M059J (cell line): ENCODE data around the gene KCTD20. TPM values are rescaled to one million over a fixed set of nuclear protein-coding genes. Genes with fewer than 3 reads are reported as not detected.
"Not testable (repeated sequence)": the region's sequence is repeated elsewhere in the genome, so short reads cannot be mapped to it uniquely, and the experiment has no call there.

Experiments
- DNase-seq: peaks from one replicate; pipeline ENCODE4 v3.0.0-alpha.2; 2012; ENCODE audit warnings: low read depth
- total RNA-seq: library from RNA; depleted of rRNA; stranded (reverse); fragments of >200 nt; shearing (Covaris generic); gene quantifications from 2 replicates; pipeline ENCODE4 v1.2.3, GENCODE V29; 2014

KCTD20 gene
- total RNA-seq, 1 experiment from 2014 or later, result 82.9 TPM

DNA sequence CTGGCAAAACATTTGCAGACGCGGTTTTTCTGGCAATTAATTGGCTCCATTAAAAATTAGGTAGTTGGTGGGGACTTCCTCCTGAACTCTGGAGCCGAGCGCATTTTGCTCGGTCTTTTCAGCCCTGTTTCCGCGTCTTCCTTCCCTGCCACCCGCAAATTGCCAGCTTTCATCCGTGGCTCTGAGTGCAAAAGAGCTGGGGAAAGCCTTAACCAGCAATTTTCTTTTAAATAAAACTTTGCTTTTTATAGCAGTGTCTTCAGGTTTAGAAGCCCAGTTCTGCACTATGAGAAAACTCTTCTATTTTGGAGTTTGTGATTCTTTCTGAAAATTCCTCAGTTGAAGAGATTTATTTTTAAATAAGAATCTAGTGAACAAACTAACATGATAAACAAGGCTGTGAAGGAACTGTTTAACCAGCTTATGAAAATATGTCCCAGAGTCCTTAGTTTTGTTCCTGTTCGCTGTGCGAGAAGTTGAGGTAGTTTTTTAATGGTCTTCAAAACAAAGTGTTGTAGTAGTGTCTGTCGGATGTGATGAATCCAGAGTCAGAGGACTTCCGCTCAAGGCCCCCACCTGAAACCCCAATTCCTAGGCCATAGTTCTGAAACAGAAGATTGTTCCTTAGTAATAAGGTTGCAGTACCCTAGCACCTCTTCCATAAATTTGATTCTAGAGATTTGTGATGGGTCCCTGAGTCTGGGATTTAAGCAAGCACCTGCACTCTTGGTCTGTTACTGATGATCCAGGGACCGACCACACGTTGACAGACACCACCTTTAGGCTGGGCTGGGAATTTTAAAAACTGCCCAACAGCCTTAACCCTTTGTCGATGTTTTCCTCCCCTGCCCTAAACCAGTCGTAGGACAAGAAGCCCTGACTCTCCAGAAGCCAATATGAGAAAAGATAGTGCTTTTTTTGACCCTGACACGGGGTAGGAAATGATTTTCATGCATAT, 950 bp downstream of the KCTD20 start:
- DNase-seq, result peak; percentile 38

DNA sequence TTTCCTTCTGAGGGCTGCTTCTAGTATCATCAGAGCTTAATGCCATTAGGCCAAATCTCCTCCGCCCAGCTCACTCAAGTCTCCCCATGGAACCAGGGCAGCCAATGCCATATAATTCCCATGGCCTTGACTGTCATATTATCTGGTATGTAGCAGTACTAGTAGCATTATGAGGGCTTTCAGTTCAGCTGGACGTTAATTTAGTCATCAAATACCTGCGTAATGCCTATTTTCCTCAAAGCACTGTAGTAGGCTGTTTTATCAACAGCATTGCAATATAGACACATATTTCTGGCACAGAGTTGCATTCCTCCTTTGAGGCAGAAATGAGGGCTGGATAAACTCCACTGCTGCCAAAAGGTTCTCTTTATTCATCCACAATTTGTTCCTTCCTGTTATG, 1.7 kb downstream of the KCTD20 start:
- no peak for DNase-seq

DNA sequence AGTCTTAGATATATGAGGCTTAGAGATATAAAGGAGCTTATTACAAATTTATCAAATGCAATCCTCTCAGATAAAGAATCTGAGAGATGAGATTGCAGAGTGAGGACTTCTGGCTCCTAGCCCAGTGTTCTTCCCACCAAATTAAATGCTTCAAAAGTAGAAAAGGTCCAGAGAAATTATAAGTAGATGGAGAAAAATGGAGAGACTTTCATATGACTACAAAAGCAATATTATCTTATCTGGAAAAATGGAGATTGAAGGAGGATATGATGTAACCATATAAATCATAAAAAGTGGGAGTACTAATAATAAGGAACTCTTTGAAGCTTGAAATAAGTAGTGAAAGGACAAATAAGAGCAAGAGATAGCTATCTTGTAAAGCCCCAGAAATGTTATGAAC, 2.8 kb downstream of the KCTD20 start:
- DNase-seq, result no peak

DNA sequence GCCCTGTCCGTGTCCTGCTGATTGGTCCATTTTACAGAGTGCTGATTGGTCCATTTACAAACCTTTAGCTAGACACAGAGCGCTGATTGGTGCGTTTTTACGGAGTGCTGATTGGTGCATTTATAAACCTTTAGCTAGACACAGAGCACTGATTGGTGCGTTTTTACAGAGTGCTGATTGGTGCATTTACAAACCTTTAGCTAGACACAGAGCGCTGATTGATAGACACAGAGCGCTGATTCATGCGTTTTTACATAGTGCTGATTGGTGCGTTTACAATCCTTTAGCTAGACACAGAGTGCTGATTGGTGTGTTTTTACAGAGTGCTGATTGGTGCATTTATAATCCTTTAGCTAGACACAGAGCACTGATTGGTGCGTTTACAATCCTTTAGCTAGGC, 6.4 kb downstream of the KCTD20 start:
- DNase-seq, result not testable (repeated sequence)

DNA sequence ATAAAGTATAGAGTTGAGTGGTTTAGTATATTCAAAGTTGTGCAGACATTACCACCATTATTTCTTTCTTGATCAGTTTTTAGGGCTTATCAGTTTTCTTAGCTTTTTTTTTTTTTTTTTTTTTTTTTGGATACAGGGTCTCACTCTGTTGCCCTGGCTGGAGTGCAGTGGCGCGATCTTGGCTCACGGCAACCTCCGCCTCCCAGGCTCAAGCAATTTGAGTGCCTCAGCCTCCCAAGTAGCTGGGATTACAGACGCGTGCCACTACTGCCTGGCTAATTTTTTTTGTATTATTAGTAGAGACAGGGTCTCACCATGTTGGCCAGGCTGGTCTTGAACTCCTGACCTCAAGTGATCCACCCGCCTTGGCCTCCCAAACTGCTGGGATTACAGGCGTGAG, 10.1 kb downstream of the KCTD20 start:
- DNase-seq, result not testable (repeated sequence)

DNA sequence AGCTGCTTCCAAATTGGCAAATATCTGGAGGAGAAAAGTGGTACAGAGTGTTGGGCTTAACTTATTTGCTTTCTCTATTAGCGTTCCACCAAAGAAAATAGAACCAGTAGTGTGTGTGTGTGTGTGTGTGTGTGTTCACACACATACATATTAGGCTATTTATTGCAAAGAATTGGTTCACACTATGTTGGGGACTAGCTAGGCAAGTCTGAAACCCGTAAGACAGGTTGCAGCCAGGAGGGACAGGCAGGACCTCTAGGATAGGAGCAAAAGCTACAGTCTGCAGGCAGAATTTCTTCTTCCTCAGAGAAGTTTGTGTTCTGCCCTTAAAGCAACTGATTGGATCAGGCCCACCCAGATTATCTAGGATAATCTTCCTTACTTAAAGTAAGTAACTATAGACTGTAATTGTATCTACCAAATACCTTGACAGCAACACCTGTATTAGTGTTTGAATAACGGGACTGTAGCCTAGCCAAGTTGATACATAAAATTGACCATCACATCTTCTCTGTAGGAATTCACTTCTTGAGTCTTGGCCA, 12.8 kb downstream of the KCTD20 start:
- no peak for DNase-seq

DNA sequence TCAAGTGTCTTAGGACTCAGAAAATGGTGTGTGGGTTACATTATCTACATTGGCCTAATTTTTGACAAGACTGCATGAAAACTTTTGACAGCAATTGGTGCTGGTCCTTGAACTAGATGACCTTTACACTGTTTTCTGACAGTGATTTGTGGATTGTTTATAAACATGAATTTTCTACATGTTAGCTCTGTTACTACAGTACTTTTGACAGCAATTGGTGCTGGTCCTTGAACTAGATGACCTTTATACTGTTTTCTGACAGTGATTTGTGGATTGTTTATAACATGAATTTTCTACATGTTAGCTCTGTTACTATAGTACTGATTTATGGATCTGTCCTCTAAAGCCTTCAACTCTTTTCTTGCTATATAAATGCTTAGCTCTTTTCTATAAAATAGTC, 16.7 kb downstream of the KCTD20 start:
- peak; percentile 48 for DNase-seq

DNA sequence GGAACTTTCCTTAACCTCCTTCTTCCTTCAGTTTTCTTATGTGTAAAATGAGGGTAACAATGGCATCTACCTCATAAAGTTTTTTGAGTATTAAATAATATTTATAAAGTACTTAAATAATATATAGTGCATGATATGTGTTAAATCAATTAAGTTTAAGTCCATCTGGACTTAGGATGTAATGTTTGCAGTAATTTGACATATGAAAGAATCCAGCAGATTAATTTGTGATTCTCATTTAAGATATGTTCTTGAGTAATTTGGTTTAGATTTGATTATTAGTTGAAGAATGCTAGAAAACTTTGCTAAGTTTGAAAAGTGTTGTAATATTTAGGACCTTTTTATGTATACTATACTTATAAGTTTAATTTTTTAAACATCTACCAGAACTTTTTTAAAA, 18.1 kb downstream of the KCTD20 start:
- DNase-seq, result no peak

DNA sequence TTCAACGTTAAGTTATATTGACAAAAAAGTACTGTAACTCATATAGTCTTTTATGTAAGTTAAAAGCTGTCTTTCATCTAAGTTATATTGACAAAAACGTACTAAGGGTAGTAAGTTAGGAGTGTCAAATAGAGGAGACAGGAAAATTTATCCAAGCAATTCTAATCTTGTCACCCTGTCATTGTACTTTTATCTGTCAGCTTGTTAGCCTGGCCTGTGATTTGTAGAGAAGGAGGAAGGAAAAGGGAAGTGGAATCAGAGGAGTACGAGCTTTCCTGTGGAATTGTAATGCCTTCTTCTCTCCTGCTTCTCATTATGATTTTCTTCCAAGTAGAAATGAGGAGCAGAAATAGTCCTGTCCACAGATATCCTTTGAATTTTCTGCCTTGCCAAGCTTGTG, 18.8 kb downstream of the KCTD20 start:
- no peak for DNase-seq

DNA sequence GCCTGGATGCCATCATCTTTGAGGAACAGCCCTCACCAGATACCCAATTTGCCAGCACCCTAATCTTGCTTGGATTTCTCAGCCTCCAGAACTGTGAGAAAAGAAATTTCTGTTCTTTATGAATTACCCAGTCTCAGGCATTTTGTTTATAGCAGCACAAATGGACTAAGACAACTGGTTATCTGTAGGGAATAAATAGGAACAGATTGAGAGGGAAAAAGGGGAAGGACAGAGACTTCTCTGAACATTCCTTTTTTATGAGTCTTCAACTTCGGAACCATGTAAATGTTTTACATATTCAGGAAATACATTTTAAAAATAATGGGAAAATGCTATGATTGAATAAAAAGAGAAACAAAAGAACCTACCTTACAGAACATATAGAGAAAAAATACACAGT, 20.9 kb downstream of the KCTD20 start:
- DNase-seq, result no peak

DNA sequence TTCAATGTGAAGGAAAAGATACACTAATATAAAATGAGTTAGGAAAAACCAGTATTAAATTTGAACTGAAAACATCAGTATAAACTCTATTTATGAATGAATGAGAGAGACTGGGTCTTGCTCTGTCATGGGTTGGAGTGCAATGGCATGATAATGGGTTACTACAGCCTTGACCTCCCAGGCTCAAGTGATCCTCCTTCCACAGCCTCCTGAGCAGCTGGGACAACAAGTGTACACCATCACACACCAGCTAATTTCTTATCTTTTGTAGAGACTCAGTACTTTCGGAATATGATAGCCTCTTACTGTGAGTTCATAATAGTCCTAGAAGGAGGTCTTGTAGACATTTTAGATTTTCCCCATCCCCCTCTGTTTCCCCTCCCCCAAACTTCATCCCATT, 21.4 kb downstream of the KCTD20 start:
- DNase-seq, result no peak

DNA sequence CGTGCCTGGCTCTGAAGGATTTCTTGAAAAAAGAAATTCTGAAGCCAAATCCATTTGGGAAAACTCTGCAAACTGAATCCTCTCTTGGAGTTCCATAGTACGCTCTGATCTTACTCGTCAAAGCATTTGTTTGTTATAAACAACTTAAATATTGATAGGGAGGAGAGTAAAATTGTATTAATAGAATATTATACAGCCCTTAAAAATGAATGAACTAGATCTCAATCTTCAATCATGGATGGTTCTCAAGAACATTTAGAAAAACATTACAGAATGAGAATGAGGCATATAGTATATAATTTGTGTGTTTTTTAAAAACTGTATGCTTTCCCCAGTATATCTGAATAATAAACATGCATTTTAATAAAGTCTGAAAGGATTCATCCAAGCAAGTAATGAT, 24.8 kb downstream of the KCTD20 start:
- DNase-seq, result no peak

DNA sequence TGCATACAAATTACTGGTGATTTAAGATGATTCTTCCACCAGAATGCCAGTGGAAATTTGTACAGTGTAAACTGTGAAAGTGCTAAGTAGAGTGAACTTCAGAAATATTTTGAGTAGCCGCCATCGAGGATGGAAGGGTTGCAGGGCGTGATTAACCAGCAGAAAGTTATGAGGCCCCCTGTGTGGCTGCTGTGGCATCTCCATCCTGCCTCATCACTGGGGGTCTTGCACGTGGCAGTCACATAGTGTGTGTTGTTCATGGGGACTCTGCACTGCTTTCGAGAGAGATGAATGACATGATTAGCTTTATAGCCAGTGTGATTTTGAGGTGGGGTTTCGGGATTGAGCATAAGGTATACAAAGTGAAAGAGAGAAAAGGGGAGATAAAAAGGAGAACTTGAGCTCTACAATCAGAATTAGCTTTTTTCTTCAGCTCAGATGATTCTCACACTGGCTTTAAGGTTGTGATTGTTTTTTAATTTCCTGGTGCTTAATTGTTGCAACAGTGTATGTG, 26.4 kb downstream of the KCTD20 start:
- DNase-seq, result no peak

DNA sequence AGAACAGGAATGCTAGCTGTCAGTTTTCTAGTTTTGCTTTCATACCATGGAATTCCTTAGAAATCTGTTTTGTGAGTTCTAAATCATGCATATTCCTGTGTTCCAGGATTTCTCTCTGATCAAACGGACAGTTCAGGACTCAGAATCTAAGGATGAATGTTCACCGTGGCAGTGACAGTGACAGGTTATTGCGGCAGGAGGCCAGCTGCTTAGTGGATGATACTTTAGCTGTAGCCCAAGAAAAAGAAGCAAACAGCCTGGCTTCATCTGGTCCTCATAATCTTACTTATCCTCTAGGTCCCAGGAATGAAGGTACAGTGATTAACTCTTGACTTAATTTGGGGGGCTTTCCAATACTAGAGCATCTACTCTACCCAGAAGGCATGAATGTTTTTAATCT, 27.1 kb downstream of the KCTD20 start:
- no peak for DNase-seq

DNA sequence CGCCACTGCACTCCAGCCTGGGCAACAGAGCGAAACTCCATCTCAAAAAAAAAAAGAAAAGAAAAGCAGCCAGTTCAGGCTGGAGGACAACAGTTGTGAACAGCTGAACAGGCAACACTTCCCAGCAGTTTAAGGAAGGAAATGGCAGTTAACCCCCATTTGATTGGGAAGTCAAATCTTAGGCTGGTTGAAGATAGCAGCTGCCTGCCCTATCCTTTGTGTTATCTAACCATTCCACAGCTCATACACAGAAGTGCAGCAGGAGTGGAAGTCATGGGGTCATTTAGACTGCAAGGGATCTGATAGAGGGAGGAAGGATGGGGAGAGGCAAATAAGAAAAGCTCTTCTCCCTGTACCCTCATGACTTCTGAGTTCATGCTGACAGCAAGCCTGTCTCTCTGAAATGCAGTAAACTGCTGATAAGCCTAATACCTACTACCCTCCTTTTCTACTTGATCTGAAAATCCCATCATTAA, 35.3 kb downstream of the KCTD20 start:
- DNase-seq, result no peak

DNA sequence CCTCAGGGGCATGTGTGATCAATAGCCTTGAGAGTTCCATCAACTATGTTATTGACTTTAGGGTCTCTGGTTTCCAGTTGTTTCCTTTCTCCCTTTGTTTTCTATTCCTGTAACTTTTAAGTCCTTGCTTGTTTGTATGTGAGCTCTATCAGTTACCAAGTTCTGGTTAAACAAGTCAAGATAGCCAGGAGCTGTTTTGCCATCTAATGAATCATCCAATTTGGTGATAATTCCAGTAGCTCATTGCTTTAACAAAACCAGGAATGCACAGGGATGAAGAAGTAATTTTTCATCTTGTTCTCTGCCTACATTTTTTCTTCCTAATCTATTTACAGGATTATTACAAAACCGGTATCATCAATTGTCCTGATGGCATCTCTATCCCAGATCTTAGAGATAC, 36.5 kb downstream of the KCTD20 start:
- DNase-seq, result no peak

DNA sequence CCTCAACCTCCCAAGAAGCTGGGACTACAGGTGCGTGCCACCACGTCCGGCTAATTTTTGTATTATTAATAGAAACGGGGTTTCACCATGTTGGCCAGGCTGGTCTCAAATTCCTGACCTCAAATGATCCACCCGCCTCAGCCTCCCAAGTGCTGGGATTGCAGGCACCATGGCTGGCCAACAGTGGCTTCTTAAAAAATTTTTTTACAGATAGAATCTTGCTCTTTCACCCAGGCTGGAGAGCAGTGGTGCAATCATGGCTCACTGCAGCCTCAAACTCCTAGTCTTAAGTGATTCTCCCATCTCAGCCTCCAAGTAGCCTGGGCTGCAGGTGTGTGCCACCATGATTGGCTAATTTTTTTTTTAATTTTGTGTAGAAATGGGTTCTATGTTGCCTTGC, 40.5 kb downstream of the KCTD20 start:
- not testable (repeated sequence) for DNase-seq

DNA sequence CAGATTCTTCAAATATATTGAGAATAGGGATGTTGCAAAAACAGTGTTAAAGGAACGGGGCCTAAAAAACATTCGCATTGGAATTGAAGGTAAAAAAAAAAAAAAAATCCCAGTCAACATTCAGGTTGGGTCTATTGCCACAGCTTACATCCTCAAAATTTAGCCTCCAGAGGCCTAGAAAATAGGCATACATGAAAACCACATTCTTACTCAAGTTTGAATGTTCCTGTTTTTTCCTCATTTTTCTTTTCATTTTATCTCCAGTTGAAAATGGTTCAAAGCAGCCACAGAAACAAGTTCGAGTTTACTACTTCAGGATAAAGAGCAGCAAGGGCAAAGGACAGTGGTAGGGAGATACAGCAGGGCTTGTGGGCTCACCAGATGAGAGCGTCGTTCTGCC, 41.9 kb downstream of the KCTD20 start:
- no peak for DNase-seq

DNA sequence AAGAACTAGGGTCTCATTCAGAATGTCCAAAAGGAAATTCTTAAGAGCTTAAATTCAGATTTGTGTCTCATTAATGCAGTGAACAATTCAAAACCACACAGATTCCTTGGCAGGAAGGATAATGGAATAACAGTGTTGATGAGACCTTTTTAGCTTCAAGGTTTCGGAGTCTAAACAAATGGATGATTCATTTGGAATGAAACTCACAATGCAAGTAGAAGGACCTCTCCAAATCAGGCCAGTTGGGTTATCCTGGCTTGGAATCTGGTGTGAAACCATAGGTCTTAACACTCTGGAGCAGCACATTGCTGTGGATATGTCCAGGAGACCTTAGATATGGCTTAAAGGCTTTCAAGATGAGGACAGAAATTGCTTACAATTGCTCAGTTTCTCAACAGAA, 44.9 kb downstream of the KCTD20 start:
- DNase-seq, result peak; percentile 67

DNA sequence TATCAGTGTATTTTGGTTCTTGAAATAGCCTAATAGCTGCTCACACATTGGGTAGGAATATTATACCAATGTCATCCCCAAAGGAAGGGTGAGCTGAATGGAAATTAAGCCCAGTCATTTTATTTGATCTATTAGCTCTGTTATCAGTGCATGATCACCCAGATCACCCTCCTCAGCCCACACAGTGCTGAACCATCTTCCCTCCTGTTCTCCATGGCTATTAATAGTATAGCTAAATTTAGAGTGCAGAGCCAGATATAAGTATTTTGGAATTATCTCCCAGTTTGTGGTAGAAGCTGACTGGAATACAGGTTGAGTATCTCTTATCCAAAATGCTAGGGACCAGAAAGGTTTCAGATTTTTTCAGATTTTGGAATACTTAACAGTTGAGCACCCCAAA, 45.4 kb downstream of the KCTD20 start:
- DNase-seq, result no peak

DNA sequence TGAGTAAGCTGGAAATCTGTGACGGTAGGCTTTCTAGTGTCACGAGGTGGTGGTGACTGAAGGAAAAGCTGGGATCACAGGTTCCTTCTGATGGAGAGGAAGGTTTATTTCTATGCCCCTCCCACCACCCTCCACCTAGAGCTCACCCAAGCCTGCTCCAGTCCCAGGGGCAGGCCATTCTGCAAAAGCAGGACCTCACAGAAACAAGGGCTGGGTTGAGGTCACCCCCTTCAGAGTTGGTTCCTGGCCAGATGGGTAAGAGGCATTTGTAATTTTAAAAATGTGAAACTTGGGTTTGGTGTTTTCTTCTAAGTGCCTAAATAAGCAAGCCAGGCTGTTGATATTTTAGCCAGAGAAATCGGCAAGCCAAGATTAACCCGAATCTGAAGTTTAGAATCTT, 46.6 kb downstream of the KCTD20 start:
- no peak for DNase-seq

DNA sequence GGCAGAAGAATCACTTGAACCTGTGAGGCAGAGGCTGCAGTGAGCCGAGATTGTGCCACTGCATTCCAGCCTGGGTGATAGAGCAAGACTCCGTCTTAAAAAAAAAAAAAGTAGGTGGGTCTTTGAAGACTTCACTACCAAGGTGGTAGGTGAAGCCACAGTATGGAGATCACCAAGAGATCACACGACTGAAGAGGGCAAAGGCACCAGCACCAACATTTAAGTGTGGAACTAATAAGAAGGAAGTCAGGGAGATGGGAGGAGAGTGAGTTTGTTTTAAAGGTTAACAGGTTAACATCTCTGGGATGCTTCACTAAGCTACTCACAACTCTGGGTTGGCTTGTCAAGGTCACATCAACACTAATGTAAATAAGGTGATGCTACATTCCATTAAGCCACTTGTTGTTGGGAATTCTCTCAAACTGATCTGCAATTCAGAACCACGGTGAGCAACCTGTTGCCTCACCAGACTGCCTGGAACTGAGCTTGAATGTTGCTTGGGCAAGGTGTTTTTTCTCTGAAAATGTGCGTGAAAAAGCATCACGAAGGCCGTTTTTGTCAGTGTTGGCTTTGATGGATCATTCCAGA, 48.7 kb downstream of the KCTD20 start:
- DNase-seq, result peak; percentile 53

DNA sequence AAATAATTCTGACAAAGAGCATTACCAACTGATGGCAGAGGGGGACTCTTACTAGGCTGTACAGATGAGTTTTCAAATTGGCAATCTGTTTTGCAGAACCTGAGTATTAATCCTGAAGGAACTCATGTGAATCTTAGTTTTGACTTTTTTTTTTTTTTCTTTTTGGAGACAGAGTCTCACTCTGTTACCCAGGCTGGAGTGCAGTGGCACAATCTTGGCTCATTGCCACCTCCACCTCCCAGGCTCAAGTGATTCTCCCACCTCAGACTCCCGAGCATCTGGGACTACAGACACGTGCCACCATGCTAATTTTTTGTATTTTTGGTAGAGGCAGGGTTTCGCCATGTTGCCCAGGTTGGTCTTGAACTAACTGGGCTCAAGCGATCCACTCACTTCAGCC, 49.3 kb downstream of the KCTD20 start:
- DNase-seq, result no peak
